ENCODE measurements around the gene SORBS2. TPM values are rescaled to one million over a fixed set of nuclear protein-coding genes. Genes with fewer than 3 reads are reported as not detected.

Gene SORBS2
- total RNA-seq, 2 donors from 2014 or later = 28.0 to 77.4 TPM

- intact Hi-C loops (cut with DNase I) = no loop called here
- Histone ChIP-seq H3K9ac (ENCODE audit: low read depth in 2 of 2, low read length in 2 of 2) (no peak overlapping the region), H3K27ac (no peak overlapping the region), H3K4me3 (no peak overlapping the region), H3K36me3 (no peaks in the 10 kb centered on the region), H3K27me3 (no peaks in the 10 kb centered on the region), H3K9me3 (no peaks in the 10 kb centered on the region), H3K4me1 (no peaks in the 10 kb centered on the region)
- TF ChIP-seq CTCF (IDR thresholded peaks at IDR 0.05) = no peak
- DNase-seq = no peak
These were observed 7.2 kb upstream of the SORBS2 start for GRCh38 chr4:185819144-185819543.

DNA sequence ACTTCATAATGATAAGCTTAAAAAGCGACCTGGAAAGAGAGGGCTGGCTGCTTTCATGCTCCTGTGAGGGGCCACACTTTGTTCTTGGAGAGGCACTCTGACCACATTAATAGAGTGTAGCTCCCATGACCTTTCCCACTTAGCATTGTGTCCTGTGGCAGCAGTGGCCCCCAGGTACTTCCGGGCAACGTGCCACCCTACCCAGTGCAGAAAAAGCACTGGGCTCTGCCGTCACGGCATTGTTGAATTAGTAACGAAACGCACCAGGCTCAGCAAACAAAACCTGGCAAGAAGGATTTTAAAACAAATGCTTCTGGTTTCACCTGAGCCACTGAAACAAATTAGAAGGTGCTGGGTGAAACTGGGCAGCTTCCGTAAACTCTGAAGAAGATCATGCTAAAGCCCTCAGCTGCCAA, 5.4 kb upstream of the SORBS2 start:
- H3K4me3 ChIP-seq = no peak overlapping the region
- no peaks in the 10 kb centered on the region for H3K36me3 ChIP-seq
- no peak for TF ChIP-seq CTCF (IDR thresholded peaks at IDR 0.05)
- H3K9me3 ChIP-seq = no peaks in the 10 kb centered on the region
- no peak overlapping the region for H3K9ac ChIP-seq (ENCODE audit: low read depth in 2 of 2, low read length in 2 of 2)
- intact Hi-C loops (cut with DNase I) = no loop called here
- H3K27ac ChIP-seq = no peak overlapping the region
- DNase-seq = peak; percentile 56
- peaks cover under 1% of the 10 kb centered on the region for H3K4me1 ChIP-seq
- no peaks in the 10 kb centered on the region for H3K27me3 ChIP-seq

- TF ChIP-seq CTCF (IDR thresholded peaks at IDR 0.05) = no peak
- Histone ChIP-seq H3K36me3 (no peaks in the 10 kb centered on the region), H3K4me1 (peaks cover 4% of the 10 kb centered on the region), H3K9me3 (no peaks in the 10 kb centered on the region), H3K4me3 (no peak overlapping the region), H3K9ac (ENCODE audit: low read depth in 2 of 2, low read length in 2 of 2) (no peak overlapping the region), H3K27ac (no peak overlapping the region), H3K27me3 (no peaks in the 10 kb centered on the region)
- no peak for DNase-seq
- intact Hi-C loops (cut with DNase I) = no loop called here
These were observed 1.1 kb upstream of the SORBS2 start for GRCh38 chr4:185813133-185813532.

- Histone ChIP-seq H3K36me3 (no peaks in the 10 kb centered on the region), H3K4me1 (peaks cover 4% of the 10 kb centered on the region), H3K27ac (peak overlapping the region; percentile 69), H3K9me3 (no peaks in the 10 kb centered on the region), H3K4me3 (peak overlapping the region; percentile 40), H3K9ac (ENCODE audit: low read depth in 2 of 2, low read length in 2 of 2) (peak overlapping the region; percentile 5 to 93), H3K27me3 (no peaks in the 10 kb centered on the region)
- no peak for TF ChIP-seq CTCF (IDR thresholded peaks at IDR 0.05)
- intact Hi-C loops (cut with DNase I) = no loop called here
- no peak for DNase-seq
These were observed 1.1 kb downstream of the SORBS2 start for GRCh38 chr4:185810746-185811508.

GRCh38 chr4:185809533-185810071, 2.4 kb downstream of the SORBS2 start:
- H3K4me1 ChIP-seq = peaks cover 4% of the 10 kb centered on the region
- DNase-seq = no peak
- H3K4me3 ChIP-seq = no peak overlapping the region
- no peaks in the 10 kb centered on the region for H3K36me3 ChIP-seq
- TF ChIP-seq CTCF (IDR thresholded peaks at IDR 0.05) = no peak
- no peak overlapping the region for H3K27ac ChIP-seq
- H3K9ac ChIP-seq (ENCODE audit: low read depth in 2 of 2, low read length in 2 of 2) = peak overlapping the region in 1 of 2 donors; percentile 93
- H3K27me3 ChIP-seq = no peaks in the 10 kb centered on the region
- intact Hi-C loops (cut with DNase I) = no loop called here
- H3K9me3 ChIP-seq = no peaks in the 10 kb centered on the region
